ENCODE data around the gene PARP8.

- TF ChIP-seq CTCF (IDR thresholded peaks at IDR 0.05; ENCODE audit: low read length) (no peak), EZH2 (IDR thresholded peaks at IDR 0.05; ENCODE audit: borderline replicate concordance, low read length) (no peak)
These were observed 48.6 kb downstream of the PARP8 start for GRCh38 chr5:50715001-50715400.
